Endodermal cell (in vitro differentiated cells): ENCODE results near the gene RUFY2. TPM values are rescaled to one million over a fixed set of nuclear protein-coding genes. Genes with fewer than 3 reads are reported as not detected.
A peak's percentile ranks its signal among the peaks of the same experiment; 100 is the strongest.

Experiments
- DNase-seq: peaks from one replicate; pipeline ENCODE4 v3.0.0-alpha.2; 2017
- H3K27ac ChIP-seq: 2 replicates; pipeline ENCODE4 v1.5.1; 2013; ENCODE audit warnings: mild to moderate bottlenecking, low read depth, low read length, moderate library complexity
- H3K27me3 ChIP-seq: 2 replicates; pipeline ENCODE4 v1.6.1; 2013; ENCODE audit warnings: mild to moderate bottlenecking, low read length, moderate library complexity; ENCODE audit not compliant: insufficient read depth, control insufficient read depth, poor library complexity, severe bottlenecking
- H3K36me3 ChIP-seq: 2 replicates; pipeline ENCODE4 v1.7.0; 2013; ENCODE audit warnings: mild to moderate bottlenecking, low read length, moderate library complexity; ENCODE audit not compliant: control insufficient read depth, insufficient read depth
- H3K4me1 ChIP-seq: one replicate; pipeline ENCODE4 v1.7.0; 2013; ENCODE audit warnings: low read length; ENCODE audit not compliant: control insufficient read depth, insufficient read depth
- H3K4me3 ChIP-seq: 2 replicates; pipeline ENCODE4 v1.5.1; 2013; ENCODE audit warnings: mild to moderate bottlenecking, low read length, moderate library complexity
- H3K9ac ChIP-seq: 2 replicates; pipeline ENCODE4 v1.6.1; 2013; ENCODE audit warnings: mild to moderate bottlenecking, low read length, moderate library complexity; ENCODE audit not compliant: poor library complexity, severe bottlenecking; ENCODE audit errors: extremely low read depth
- H3K9me3 ChIP-seq: 2 replicates; pipeline ENCODE4 v1.6.1; 2013; ENCODE audit warnings: mild to moderate bottlenecking, low read length, moderate library complexity; ENCODE audit not compliant: control insufficient read depth
- H3K27ac Mint-ChIP-seq: 2 replicates; pipeline ENCODE4 v1.8.0; 2020; ENCODE audit warnings: mixed read lengths
- H3K27me3 Mint-ChIP-seq: 2 replicates; pipeline ENCODE4 v1.8.0; 2021; ENCODE audit warnings: mild to moderate bottlenecking, mixed read lengths; ENCODE audit not compliant: insufficient read depth
- H3K36me3 Mint-ChIP-seq: 2 replicates; pipeline ENCODE4 v1.8.0; 2020; ENCODE audit warnings: low read depth, mixed read lengths
- H3K4me1 Mint-ChIP-seq: 2 replicates; pipeline ENCODE4 v1.8.0; 2020; ENCODE audit warnings: mixed read lengths
- H3K4me3 Mint-ChIP-seq: 2 replicates; pipeline ENCODE4 v1.8.0; 2020; ENCODE audit warnings: mild to moderate bottlenecking, moderate library complexity, mixed read lengths
- H3K9me3 Mint-ChIP-seq: 2 replicates; pipeline ENCODE4 v1.8.0; 2020; ENCODE audit warnings: mild to moderate bottlenecking, mixed read lengths
- WGBS, 2 experiments: methylation state at CpG; one replicate each; pipeline versions ENCODE4 v1.1.5 to v1.1.7; 2013; ENCODE audit warnings: missing lambda C conversion rate in 2 of 2, mixed read lengths in 1 of 2; ENCODE audit not compliant: insufficient coverage in 1 of 2, insufficient read length in 1 of 2; 5-methylcytosine and 5-hydroxymethylcytosine counted together
- total RNA-seq, 2 donors: library from RNA; stranded (reverse); fragmentation: NEBNext Ultra II Directional in 1 of 2; extraction: Animal tissue kit (Norgen Biotek cat#: 25700) in 1 of 2; gene quantifications; 2 replicates in 1 of 2; 3 replicates in 1 of 2; pipeline ENCODE4 v1.2.1, GENCODE V29; 2021
- TF ChIP-seq, protein P1 (sequence below): fragments of 200-600 bp; sonication (generic); conservative IDR thresholded peaks from 2 replicates; pipeline ENCODE4 v1.5.0; 2021; ENCODE audit warnings: antibody characterized with exemption, mild to moderate bottlenecking

Gene RUFY2
- total RNA-seq, 2 donors from 2014 or later = 21.1 to 26.9 TPM

DNA sequence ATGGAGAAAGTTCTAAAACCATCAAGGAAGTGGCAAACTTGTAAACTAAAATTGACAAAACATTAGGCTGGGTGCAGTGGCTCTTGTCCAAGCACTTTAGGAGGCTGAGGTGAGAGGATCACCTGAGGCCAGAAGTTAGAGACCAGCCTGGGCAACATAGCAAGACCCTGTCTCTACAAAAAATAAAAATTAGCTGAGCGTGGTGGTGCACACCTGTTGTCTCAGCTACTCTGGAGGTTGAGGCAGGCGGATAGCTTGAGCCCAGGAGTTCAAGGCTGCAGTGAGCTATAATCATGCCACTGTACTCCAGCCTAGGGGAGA lies 104.6 kb downstream of the RUFY2 start:
- H3K36me3 ChIP-seq = no peaks in the 10 kb centered on the region
- H3K27me3 ChIP-seq = no peaks in the 10 kb centered on the region
- H3K36me3 Mint-ChIP-seq = no peaks in the 10 kb centered on the region
- H3K27ac ChIP-seq = no peak overlapping the region
- H3K4me3 ChIP-seq = no peak overlapping the region
- H3K4me1 Mint-ChIP-seq = peaks cover 9% of the 10 kb centered on the region
- TF ChIP-seq, protein P1, sequence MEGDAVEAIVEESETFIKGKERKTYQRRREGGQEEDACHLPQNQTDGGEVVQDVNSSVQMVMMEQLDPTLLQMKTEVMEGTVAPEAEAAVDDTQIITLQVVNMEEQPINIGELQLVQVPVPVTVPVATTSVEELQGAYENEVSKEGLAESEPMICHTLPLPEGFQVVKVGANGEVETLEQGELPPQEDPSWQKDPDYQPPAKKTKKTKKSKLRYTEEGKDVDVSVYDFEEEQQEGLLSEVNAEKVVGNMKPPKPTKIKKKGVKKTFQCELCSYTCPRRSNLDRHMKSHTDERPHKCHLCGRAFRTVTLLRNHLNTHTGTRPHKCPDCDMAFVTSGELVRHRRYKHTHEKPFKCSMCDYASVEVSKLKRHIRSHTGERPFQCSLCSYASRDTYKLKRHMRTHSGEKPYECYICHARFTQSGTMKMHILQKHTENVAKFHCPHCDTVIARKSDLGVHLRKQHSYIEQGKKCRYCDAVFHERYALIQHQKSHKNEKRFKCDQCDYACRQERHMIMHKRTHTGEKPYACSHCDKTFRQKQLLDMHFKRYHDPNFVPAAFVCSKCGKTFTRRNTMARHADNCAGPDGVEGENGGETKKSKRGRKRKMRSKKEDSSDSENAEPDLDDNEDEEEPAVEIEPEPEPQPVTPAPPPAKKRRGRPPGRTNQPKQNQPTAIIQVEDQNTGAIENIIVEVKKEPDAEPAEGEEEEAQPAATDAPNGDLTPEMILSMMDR = no peak
- no peaks in the 10 kb centered on the region for H3K9me3 ChIP-seq
- no peak overlapping the region for H3K27ac Mint-ChIP-seq
- H3K9me3 Mint-ChIP-seq = no peaks in the 10 kb centered on the region
- WGBS, 2 experiments = 42 to 43% methylated on average over 2 of the region's 2 CpGs
- no peaks in the 10 kb centered on the region for H3K4me1 ChIP-seq
- H3K27me3 Mint-ChIP-seq = no peaks in the 10 kb centered on the region
- H3K9ac ChIP-seq = no peak overlapping the region
- DNase-seq = no peak
- no peak overlapping the region for H3K4me3 Mint-ChIP-seq

DNA sequence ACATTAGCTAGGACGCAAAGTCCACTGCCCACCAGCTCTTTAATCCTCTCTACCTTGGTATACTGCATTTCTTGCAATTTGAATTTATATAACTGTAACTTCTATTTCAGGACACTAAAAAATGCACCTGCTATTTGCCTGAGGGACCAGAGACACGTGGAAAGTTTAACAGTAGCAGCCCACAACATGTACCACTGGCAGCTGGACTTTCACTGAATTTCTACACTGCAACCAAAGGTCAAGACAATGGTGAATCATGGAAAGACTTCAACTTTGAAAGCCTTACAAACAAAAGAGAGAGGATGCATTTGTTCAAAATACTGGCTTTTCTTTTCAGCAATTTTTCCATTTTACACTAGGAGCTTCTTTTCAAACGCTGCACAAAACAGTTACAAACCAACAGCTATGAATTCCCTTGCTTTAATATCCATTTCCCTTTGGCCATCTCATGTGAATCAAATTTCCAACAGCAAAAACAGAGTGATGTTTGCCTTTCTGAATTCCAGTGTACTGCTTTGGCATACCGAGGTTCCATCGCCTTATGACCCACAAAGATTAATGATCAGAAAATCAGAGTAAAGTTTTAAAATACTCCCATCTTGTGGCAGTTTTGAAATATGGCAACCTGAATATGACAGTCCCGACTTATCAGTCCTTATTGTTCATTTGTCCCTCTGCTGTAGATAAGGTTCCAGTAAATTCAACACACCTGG lies 105.1 kb downstream of the RUFY2 start:
- no peaks in the 10 kb centered on the region for H3K36me3 ChIP-seq
- Mint-ChIP-seq H3K36me3 (no peaks in the 10 kb centered on the region), H3K27me3 (no peaks in the 10 kb centered on the region), H3K4me3 (no peak overlapping the region), H3K4me1 (peaks cover 9% of the 10 kb centered on the region), H3K27ac (no peak overlapping the region), H3K9me3 (no peaks in the 10 kb centered on the region)
- H3K9ac ChIP-seq = no peak overlapping the region
- no peaks in the 10 kb centered on the region for H3K9me3 ChIP-seq
- no peak for DNase-seq
- WGBS, 2 experiments = 74 to 91% methylated on average over 6 of the region's 6 CpGs
- no peaks in the 10 kb centered on the region for H3K27me3 ChIP-seq
- no peaks in the 10 kb centered on the region for H3K4me1 ChIP-seq
- TF ChIP-seq, protein P1 = peak; percentile 73
- H3K4me3 ChIP-seq = no peak overlapping the region
- H3K27ac ChIP-seq = no peak overlapping the region

DNA sequence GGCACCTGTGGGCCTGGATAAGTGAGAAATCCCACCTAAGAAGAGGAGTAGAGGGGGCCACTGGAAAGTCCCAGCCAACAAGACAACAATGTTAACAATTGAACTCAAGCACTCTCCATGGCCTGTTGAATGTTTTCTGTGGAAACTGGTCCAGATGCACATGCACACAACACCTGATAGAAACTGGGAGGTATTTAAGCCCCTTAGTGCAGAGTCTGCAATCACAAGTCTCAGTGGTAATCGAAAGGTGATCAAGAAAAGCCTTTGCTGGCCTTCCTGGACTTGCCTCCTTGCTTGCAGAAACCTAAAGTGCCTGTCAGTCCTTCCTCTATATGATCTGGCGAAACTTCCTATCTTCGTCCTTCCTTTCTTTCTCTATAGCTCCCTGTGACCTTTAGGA lies 105.8 kb downstream of the RUFY2 start:
- H3K27me3 ChIP-seq = no peaks in the 10 kb centered on the region
- no peaks in the 10 kb centered on the region for H3K36me3 Mint-ChIP-seq
- H3K4me1 ChIP-seq = no peaks in the 10 kb centered on the region
- H3K4me3 Mint-ChIP-seq = no peak overlapping the region
- 90 to 95% methylated on average over 3 of the region's 3 CpGs for WGBS, 2 experiments
- peaks cover 9% of the 10 kb centered on the region for H3K4me1 Mint-ChIP-seq
- no peak overlapping the region for H3K4me3 ChIP-seq
- H3K9me3 ChIP-seq = no peaks in the 10 kb centered on the region
- H3K36me3 ChIP-seq = no peaks in the 10 kb centered on the region
- no peaks in the 10 kb centered on the region for H3K27me3 Mint-ChIP-seq
- TF ChIP-seq, protein P1 = no peak
- H3K27ac Mint-ChIP-seq = no peak overlapping the region
- no peak for DNase-seq
- no peak overlapping the region for H3K9ac ChIP-seq
- no peaks in the 10 kb centered on the region for H3K9me3 Mint-ChIP-seq
- no peak overlapping the region for H3K27ac ChIP-seq
